HG02571 (cell line): ENCODE measurements around the gene HYAL4.
"Not testable (repeated sequence)": the region's sequence is repeated elsewhere in the genome, so short reads cannot be mapped to it uniquely, and the experiment has no call there.

Experiments
- ATAC-seq: cut with Tn5 transposase; IDR thresholded peaks from one replicate; pipeline ENCODE4 v1.9.1; 2021; ENCODE audit warnings: mild to moderate bottlenecking, moderate library complexity; ENCODE audit not compliant: unreplicated experiment

Gene HYAL4

DNA sequence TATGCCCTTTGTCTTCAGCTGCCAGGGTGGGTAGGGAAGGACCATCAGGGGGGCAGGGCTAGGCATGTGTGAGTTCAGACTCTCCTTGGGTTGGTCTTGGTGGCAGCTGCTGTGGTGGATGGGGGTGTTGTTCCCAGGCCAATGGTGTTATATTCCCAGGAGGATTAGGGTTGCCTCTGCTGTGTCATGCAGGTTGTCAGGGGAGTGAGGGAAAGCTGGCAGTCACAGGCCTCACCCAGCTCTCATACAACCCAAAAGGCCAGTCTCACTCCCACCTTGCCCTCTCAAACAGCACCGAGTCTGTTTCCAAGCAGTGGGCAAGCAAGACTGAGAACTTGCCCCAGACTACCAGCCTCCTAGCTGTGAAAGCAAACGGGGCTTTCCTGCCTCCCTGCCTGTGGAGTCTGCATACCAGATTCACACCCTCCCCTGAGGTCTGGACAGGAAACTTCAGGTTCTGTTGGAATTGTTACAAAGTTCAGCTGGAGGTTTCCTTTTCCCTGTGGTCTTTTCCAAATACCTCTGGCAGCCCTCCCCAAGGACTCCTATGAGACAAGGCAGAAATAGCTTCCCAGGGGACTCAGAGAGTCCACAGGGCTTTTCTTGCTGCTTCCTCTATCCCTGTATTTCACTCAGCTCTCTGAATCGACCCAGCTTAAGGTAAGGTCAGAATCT lies 1.4 kb downstream of the HYAL4 start:
- ATAC-seq, result no peak

DNA sequence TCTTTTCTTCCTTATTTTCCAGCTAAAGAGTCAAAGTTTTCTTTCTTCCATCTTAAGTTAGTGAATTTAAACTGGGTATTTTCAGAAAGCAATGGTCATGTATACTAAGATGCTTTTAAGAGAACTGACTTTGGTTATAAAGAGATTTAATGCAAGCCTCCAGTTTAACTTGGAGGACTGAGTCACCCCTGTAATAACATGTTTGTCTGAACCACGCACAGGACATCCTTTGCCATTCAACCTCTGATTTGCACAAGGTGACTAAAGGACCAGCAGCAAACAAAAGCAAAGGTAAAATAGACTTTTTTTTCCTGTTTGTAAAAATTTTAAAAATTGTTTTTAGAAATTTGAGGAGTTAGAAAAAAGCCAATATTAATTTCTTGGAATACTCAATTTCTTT lies 2.9 kb downstream of the HYAL4 start:
- ATAC-seq, result no peak

DNA sequence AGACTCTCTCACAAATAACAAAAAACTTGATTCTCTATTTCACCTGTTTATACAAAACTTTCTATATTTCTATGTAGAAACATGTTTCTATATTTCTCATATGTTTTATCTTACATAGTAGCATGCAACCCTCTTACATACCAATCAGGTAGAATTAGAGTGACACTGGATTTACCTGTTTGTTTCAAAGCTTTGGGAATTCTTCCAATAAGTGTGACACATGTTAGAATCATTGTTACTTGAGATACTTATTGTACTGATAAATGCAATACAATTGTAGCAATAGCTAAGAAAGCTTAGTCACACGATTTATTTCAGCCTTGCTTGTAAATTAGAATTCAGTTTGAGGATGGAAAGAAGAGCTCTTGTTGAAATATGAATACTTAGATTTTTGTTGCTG lies 4.9 kb downstream of the HYAL4 start:
- ATAC-seq, result no peak

DNA sequence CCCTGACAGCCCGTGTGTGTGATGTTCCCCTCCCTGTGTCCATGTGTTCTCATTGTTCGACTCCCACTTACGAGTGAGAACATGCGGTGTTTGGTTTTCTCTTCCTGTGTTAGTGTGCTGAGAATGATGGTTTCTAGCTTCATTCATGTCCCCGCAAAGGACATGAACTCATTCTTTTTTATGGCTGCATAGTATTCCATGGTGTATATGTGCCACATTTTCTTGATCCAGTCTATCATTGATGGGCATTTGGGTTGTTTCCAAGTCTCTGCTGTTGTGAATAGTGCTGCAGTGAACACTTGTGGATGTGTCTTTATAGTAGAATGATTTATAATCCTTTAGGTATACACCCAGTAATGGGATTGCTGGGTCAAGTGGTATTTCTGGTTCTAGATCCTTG lies 6.4 kb downstream of the HYAL4 start:
- ATAC-seq, result not testable (repeated sequence)

DNA sequence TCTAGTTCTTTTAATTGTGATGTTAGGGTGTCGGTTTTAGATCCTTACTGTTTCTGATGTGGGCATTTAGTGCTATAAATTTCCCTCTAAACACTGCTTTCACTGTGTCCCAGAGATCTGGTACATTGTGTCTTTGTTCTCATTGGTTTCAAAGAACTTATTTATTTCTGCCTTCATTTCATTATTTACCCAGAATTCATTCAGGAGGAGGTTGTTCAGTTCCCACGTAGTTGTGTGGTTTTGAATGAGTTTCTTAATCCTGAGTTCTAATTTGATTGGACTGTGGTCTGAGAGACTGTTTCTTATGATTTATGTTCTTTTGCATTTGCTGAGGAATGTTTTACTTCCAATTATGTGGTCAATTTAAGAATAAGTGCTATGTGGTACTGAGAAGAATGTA lies 9.3 kb downstream of the HYAL4 start:
- ATAC-seq, result not testable (repeated sequence)

DNA sequence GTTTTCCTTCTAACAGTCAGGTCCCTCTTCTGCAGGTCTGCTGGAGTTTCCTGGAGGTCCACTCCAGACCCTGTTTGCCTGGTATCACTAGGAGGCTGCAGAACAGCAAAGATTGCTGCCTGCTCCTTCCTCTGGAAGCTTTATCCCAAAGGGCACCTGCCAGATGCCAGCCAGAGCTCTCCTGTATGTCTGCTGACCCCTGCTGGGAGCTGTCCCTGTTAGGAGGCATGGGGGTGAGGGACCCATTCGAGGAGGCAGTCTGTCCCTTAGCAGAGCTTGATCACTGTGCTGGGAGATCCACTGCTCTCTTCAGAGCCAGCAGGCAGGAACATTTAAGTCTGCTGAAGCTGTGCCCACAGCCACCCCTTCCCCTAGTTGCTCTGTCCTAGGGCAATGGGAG lies 11.5 kb downstream of the HYAL4 start:
- ATAC-seq, result not testable (repeated sequence)

DNA sequence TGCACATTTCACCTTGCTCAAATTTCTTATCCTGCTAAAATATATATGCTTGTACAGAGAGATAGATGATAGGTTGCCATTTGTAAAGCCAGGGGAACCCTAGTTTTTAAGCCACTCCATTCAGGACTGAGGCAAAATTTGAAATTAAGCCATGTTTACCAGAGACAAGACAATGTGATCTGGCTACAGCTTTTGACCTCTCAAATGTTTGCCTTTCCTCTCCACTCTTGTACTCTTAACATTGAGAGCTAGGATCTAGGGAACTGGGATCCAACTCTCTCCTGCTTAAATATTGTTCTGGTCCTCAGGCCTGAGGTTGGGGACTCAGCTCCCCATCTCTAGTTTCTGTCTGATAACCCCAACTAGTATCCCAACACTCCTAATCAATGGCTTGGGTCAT lies 15.9 kb downstream of the HYAL4 start:
- ATAC-seq, result no peak

DNA sequence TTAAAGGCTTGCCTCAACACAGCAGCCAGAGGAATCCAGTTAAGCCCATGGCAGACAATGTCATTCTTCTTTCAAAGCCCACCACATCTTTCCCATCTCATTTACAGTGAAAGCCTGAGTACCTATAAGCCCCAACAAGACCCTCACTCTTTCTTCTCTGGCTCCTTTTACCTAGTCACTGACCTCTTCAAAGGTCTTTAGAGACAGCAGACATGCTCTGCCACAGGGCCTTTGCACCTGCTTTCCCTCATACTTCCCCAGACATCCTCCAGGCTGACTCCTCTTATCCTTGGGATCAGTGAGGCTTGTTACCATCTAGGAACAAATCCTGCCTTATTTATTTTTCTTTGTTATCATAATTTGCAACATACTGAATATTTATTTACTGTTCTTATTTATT lies 17.8 kb downstream of the HYAL4 start:
- no peak for ATAC-seq

DNA sequence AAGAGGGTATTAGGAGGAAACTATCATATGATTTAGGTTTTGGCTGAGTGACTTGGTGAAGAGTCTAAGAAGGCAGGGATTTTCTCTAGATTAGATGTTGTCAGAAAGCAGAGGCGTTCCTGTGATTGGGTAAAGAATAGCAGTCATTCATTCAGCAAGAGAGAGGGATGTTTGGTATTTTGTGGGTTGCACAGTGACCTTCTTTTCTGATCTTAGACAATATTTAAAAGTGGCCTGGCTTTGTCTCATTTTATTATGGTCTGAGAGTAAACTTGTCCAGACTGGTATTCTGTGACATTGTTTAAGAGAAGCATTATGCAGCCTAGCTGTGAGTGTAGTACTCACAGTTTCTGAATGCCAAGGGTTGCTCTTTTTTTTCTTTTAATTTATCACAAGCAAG lies 18.5 kb downstream of the HYAL4 start:
- ATAC-seq, result no peak

DNA sequence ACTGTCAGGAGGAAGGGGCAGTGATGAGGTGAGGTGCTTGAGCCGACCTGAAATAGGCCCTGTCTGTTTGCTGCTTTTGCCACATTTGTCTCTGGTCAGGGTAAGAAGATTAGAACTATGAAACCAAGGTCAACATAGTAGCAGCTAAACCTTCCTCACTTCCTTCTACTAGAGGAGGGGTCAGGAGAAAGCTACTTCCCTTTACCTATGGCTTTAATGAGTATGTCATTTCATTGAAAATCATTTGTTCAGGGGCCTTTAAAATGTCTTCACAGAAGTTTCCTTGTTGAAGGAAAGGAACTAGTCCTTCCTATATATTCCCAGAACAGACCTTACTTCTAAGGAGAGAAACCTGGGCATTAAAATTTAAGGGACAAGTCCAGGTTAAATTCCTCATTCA lies 19.0 kb downstream of the HYAL4 start:
- no peak for ATAC-seq

DNA sequence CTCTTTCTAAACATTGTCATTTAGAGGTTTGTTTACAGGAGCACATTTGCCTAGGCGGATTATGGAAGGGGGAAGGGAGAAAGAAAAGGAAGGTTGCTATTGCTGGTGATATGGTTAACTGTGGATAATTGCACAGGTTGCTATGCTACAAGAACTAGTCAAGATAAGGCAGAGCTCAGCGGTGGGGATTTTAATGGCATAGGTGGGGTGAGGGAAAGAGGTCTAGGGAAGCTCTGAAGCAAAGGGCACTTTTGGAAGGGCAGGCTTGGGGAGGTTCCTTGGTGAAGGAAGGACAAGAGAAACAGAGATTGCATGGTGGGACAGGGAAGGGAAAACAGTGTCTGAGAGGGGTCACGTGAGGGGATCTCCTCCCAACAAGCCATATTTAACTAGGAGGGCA lies 19.5 kb downstream of the HYAL4 start:
- no peak for ATAC-seq

DNA sequence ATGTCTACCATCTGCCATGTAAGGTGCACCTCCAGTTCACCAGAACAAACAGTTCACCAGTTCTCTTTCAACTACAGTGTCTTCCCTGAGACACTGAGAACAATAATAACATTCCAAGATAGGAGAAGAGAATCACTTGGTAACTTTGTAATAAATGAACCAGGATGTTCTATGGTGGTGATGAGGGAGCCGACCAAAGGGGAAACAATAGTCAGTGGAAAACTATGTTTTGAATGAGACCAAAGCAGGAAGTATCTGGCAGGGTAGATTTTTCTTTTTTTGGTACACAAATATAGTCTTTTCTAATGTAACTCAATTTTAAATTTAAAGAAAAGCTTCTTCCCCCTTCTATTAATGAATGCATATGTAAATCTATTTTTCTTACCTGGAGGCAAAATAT lies 20.0 kb downstream of the HYAL4 start:
- ATAC-seq, result no peak

DNA sequence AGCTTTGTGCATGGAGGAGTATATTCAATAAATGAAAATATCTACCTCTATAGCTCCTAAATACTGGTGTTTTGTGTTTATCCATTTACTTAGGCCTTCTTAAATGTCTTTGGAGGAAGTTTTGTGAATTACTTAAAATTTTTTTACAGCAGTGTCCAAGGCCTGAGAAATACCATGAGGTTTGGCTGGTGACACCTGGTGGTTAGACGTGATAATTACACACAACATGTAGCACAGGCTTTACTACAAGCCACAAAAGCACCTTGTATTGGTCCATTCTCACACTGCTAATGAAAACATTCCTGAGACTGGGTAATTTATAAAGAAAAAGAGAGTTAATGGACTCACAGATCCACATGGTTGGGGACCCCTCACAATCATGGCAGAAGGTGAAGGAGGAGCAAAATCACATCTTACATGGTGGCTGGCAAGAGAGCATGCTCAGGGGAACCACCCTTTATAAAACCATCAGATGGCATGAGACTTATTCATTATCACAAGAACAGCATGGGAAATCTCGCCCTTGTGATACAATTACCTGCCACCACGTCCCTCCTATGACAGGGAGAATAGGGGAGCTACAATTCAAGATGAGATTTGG lies 20.6 kb downstream of the HYAL4 start:
- ATAC-seq, result peak; percentile 91

DNA sequence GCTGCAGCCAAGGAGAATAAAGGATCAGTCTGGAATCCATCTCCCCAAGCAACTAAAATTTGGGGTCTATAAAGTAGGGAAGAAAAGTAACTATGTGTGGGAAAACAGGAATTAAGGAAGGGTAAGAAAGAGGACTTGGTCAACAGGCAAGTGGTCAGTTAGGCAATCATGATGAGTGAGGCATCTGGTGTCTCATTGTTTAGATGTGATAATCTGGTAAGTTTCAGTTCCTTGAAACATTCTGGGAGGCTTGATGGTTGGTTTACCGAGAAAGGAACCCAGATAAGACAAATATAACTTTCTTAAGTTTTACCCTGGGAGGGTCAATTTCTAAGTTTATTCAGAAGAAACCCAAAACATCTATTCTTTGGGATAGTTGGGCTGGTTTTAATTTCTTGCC lies 22.3 kb downstream of the HYAL4 start:
- ATAC-seq, result no peak

DNA sequence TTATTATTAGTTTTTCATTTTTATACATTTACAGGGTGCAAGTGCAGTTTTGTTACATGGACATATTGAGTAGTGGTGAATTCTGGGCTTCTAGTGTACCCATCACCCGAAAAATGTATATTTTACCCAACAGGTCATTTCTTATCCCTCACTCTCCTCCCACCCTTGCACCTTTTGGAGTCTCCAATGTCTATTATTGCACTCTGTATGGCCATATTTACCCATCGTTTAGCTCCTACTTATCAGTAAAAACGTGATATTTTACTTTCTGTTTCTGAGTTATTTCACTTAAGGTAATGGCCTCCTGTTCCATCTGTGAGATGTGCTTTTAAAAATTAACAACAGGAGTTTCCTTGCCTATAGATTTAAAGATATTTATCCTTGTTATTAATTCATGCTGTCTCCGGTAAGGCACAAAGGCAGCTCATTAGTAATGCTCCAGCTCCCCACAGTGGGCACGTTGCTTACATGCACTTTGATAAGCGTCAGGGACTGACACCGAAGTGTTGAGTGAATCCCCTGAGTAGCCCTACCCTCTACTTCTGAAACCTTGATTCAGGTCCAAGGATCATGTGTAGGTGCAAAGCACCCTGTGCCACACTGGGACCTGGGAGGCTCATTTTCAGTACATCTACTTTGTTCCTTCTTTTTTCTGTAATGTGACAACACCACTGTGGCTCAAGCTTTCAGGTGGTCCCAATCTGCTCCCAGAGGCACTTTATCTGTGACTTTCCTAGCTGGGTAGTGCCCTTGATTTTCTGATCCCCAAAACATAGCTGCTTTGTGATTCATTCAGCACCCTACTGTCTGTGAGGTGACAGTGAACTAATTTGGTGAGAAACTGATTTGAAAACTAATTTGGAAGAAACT lies 27.3 kb downstream of the HYAL4 start:
- peak; percentile 91 for ATAC-seq

DNA sequence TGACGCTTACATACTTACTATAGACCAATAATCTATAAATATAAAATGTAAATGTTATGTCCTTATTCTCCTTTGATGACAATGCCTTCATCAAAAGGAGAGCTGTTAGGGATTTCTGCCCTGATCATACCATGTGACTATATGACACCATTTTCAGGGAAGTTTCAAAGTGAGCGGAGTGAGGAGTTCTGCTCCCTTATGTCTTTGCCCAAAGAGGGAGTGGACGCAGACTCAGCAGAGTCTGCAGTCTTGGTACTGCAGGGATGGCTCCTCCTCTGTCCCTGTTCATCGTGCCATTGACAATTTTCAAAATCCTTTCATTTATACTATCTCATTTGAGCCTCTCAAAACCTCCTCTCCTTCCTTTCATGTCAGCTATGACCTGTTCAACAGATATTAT lies 27.9 kb downstream of the HYAL4 start:
- no peak for ATAC-seq

DNA sequence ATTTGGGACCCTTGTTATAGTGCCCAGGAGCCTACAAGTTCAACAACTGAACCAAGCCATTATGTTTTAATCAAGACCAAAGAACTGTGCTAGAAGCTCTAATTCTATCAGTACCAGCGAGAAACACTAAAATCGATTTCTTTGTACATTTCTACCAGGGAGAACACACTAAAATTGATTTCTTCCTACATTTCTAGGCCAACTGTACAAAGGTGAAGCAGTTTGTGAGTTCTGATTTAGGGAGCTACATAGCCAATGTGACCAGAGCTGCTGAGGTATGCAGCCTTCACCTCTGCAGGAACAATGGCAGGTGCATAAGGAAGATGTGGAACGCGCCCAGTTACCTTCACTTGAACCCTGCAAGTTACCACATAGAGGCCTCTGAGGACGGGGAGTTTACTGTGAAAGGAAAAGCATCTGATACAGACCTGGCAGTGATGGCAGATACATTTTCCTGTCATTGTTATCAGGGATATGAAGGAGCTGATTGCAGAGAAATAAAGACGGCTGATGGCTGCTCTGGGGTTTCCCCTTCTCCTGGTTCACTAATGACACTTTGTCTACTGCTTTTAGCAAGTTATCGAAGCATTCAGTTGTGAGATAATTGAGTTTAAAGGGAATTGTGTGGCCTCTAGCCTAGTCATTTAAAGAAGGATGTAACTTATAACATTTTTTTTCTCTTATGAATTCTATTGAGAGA lies 31.7 kb downstream of the HYAL4 start:
- ATAC-seq, result no peak

DNA sequence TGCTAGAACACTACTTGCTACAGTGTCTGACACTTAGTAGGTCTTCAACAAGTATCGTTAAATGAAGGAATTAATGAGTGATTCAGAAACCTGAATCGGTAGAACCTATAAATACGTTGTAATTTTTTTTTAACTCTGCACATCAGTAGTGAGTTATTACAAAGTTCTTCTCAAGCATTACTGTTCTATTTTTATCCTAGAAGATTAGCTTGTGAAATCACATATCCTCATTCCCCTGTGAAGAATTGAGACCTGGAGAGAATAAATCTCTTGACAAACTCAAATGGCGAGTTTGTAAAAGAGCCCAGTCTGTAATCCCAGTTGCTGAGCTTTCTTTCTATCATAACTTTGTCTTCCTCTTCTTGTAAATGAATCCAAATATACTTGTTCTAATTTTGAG lies 34.7 kb downstream of the HYAL4 start:
- ATAC-seq, result no peak

DNA sequence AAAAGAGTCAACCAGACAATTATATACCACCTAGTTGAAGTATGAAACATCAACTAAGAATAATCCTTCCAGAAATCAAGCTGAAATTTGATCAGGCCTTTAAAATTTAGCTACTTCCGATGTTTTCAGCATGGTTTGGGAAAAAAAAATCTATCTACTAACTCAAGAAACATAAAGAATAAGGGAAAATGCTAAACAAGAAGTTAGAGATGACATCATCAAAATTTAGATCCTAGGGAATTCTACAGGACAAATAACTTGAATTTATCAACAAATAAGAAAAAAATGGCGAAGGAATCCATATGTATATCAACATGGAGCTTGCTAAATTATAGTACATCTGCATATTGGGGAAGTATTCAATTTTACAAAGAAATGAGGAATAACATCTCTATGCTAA lies 36.3 kb downstream of the HYAL4 start:
- no peak for ATAC-seq

DNA sequence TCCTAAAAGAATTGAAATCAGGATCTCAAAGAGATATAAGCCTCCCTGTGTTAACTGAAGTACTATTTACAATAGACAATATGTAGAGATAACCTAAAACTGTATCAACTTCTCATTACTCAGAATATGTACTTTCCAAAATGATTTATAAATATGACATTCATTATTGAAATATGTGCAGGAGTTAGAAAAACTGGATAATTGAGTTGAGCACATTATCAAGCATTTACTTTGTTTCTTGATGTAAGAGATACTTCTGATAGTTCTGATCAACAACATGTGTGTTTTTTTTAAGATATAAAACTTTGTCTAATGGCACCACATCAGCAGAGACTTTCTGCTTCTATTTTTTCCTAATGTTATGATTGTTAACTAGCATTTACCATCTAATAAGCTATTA lies 38.2 kb downstream of the HYAL4 start:
- no peak for ATAC-seq

DNA sequence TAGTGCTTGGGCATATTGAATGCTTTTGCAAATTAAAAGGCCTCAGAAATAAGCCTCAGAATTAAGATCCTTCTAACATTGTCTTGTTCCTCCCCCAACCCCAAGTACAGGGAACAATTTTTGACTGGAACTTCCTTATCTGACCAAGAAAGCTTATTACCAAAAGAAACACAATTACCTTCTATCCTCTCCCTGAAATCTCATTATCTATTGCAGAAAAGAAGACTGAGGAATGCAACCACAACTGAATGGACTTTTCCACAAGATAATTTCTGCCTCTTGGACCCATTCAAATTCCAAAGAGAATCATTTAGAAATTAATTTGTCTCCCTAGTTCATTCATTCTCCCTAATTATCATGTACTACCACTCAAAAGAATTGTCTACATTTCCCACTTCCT lies 43.2 kb downstream of the HYAL4 start:
- ATAC-seq, result no peak

DNA sequence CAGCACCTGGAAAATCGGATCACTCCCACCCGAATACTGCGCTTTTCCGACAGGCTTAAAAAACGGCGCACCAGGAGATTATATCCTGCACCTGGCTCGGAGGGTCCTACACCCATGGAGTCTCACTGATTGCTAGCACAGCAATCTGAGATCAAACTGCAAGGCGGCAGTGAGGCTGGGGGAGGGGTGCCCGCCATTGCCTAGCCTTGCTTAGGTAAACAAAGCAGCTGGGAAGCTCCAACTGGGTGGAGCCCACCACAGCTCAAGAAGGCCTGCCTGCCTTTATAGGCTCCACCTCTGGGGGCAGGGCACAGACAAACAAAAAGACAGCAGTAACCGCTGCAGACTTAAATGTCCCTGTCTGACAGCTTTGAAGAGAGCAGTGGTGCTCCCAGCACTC lies 49.8 kb downstream of the HYAL4 start:
- ATAC-seq, result not testable (repeated sequence)
